H9 (cell line): ENCODE data around the gene LARP6. TPM values are rescaled to one million over a fixed set of nuclear protein-coding genes. Genes with fewer than 3 reads are reported as not detected.

Experiments used
- DNase-seq: peaks from one replicate; pipeline ENCODE4 v3.0.0-alpha.2; 2017
- H2AFZ ChIP-seq: one replicate; pipeline ENCODE4 v1.6.1; 2013; ENCODE audit warnings: mild to moderate bottlenecking, low read length, control low read depth, moderate library complexity
- H2AK5ac ChIP-seq: 2 replicates; pipeline ENCODE4 v1.6.1; 2013; ENCODE audit warnings: low read length, control low read depth, mixed read lengths; ENCODE audit not compliant: insufficient read length
- H2BK120ac ChIP-seq: one replicate; pipeline ENCODE4 v1.6.1; 2013; ENCODE audit warnings: low read depth, mild to moderate bottlenecking, low read length, control low read depth, inconsistent platforms; ENCODE audit not compliant: poor library complexity, severe bottlenecking
- H2BK12ac ChIP-seq: 2 replicates; pipeline ENCODE4 v1.6.1; 2013; ENCODE audit warnings: low read length, control low read depth, mixed read lengths, low read depth; ENCODE audit not compliant: insufficient read length
- H2BK15ac ChIP-seq: 2 replicates; pipeline ENCODE4 v1.6.1; 2013; ENCODE audit warnings: low read depth, low read length, control low read depth
- H2BK20ac ChIP-seq: one replicate; pipeline ENCODE4 v1.6.1; 2013; ENCODE audit warnings: low read depth, mild to moderate bottlenecking, low read length, control low read depth, inconsistent platforms; ENCODE audit not compliant: poor library complexity, severe bottlenecking
- H2BK5ac ChIP-seq: 2 replicates; pipeline ENCODE4 v1.6.1; 2013; ENCODE audit warnings: low read length, control low read depth, mixed read lengths; ENCODE audit not compliant: insufficient read length
- H3K14ac ChIP-seq: 2 replicates; pipeline ENCODE4 v1.6.1; 2013; ENCODE audit warnings: low read length, control low read depth; ENCODE audit not compliant: insufficient read depth
- H3K18ac ChIP-seq: 2 replicates; pipeline ENCODE4 v1.6.1; 2013; ENCODE audit warnings: low read depth, mild to moderate bottlenecking, mixed read lengths, low read length, control low read depth; ENCODE audit not compliant: insufficient read length
- H3K23ac ChIP-seq: 2 replicates; pipeline ENCODE4 v1.6.1; 2013; ENCODE audit warnings: low read length, control low read depth, mixed read lengths, low read depth; ENCODE audit not compliant: insufficient read length
- H3K23me2 ChIP-seq: 2 replicates; pipeline ENCODE4 v1.6.1; 2013; ENCODE audit warnings: low read depth, mild to moderate bottlenecking, mixed read lengths, low read length, control low read depth; ENCODE audit not compliant: insufficient read length, poor library complexity, severe bottlenecking
- H3K27ac ChIP-seq: 2 replicates; pipeline ENCODE4 v1.5.1; 2013; ENCODE audit warnings: low read length, control low read depth, mixed read lengths, low read depth; ENCODE audit not compliant: insufficient read length
- H3K27me3 ChIP-seq: 2 replicates; pipeline ENCODE4 v1.6.1; 2013; ENCODE audit warnings: low read length, control low read depth, inconsistent platforms; ENCODE audit not compliant: insufficient read depth
- H3K4ac ChIP-seq: 2 replicates; pipeline ENCODE4 v1.6.1; 2013; ENCODE audit warnings: low read depth, mild to moderate bottlenecking, control low read depth, inconsistent platforms, low read length, moderate library complexity
- H3K4me1 ChIP-seq: 2 replicates; pipeline ENCODE4 v1.6.1; 2013; ENCODE audit warnings: low read length, control low read depth, inconsistent platforms; ENCODE audit not compliant: insufficient read depth
- H3K4me2 ChIP-seq: 2 replicates; pipeline ENCODE4 v1.6.1; 2013; ENCODE audit warnings: low read length, control low read depth, mixed read lengths; ENCODE audit not compliant: insufficient read length, insufficient read depth
- H3K56ac ChIP-seq: 2 replicates; pipeline ENCODE4 v1.6.1; 2013; ENCODE audit warnings: low read depth, mild to moderate bottlenecking, mixed read lengths, low read length, control low read depth; ENCODE audit not compliant: insufficient read length
- H3K79me1 ChIP-seq: 2 replicates; pipeline ENCODE4 v1.6.1; 2013; ENCODE audit warnings: low read depth, mild to moderate bottlenecking, moderate library complexity, low read length, control low read depth, inconsistent platforms; ENCODE audit not compliant: insufficient read depth, poor library complexity, severe bottlenecking
- H3K79me2 ChIP-seq: 2 replicates; pipeline ENCODE4 v1.6.1; 2013; ENCODE audit warnings: low read length, control low read depth, inconsistent platforms; ENCODE audit not compliant: insufficient read depth
- H3K9ac ChIP-seq: 2 replicates; pipeline ENCODE4 v1.6.1; 2013; ENCODE audit warnings: low read length, control low read depth, mixed read lengths; ENCODE audit not compliant: insufficient read length; ENCODE audit errors: extremely low read depth
- H3K9me3 ChIP-seq: one replicate; pipeline ENCODE4 v1.6.1; 2013; ENCODE audit warnings: low read depth, low read length, inconsistent platforms; ENCODE audit not compliant: control insufficient read depth
- H3T11ph ChIP-seq: one replicate; pipeline ENCODE4 v1.6.1; 2013; ENCODE audit warnings: mild to moderate bottlenecking, low read length, control low read depth, inconsistent platforms
- H4K20me1 ChIP-seq: one replicate; pipeline ENCODE4 v1.6.1; 2013; ENCODE audit not compliant: control insufficient read depth, insufficient read length, insufficient read depth
- H4K5ac ChIP-seq: 2 replicates; pipeline ENCODE4 v1.6.1; 2013; ENCODE audit warnings: low read depth, mild to moderate bottlenecking, mixed read lengths, low read length, control low read depth; ENCODE audit not compliant: insufficient read length
- H4K8ac ChIP-seq: replicated peaks from 2 replicates; pipeline ENCODE4 v1.6.1; 2013; ENCODE audit warnings: low read length, control low read depth, mixed read lengths, low read depth; ENCODE audit not compliant: insufficient read length
- H4K91ac ChIP-seq: 2 replicates; pipeline ENCODE4 v1.6.1; 2013; ENCODE audit warnings: low read depth, mild to moderate bottlenecking, moderate library complexity, mixed read lengths, low read length, control low read depth; ENCODE audit not compliant: insufficient read length
- H3K27ac Mint-ChIP-seq, 3 experiments: 2 replicates in 2 of 3; 3 replicates in 1 of 3; pipeline ENCODE4 v1.8.0; 2020 to 2021; ENCODE audit warnings: mixed read lengths in 3 of 3, mild to moderate bottlenecking in 1 of 3, moderate library complexity in 1 of 3
- H3K27me3 Mint-ChIP-seq: 2 replicates; pipeline ENCODE4 v1.8.0; 2021; ENCODE audit warnings: low read depth, mild to moderate bottlenecking, moderate library complexity, mixed read lengths
- H3K36me3 Mint-ChIP-seq, 3 experiments: 2 replicates in 2 of 3; 3 replicates in 1 of 3; pipeline ENCODE4 v1.8.0; 2020 to 2021; ENCODE audit warnings: low read depth in 3 of 3, mixed read lengths in 3 of 3; ENCODE audit not compliant: insufficient read depth in 1 of 3
- H3K4me1 Mint-ChIP-seq, 2 experiments: 2 replicates each; pipeline ENCODE4 v1.8.0; 2020; ENCODE audit warnings: mixed read lengths in 2 of 2
- H3K4me3 Mint-ChIP-seq, 2 experiments: 2 replicates in 1 of 2; 3 replicates in 1 of 2; pipeline ENCODE4 v1.8.0; 2020 to 2021; ENCODE audit warnings: mild to moderate bottlenecking in 2 of 2, mixed read lengths in 2 of 2, moderate library complexity in 1 of 2
- H3K9me3 Mint-ChIP-seq, 2 experiments: 2 replicates in 1 of 2; 3 replicates in 1 of 2; pipeline ENCODE4 v1.8.0; 2020; ENCODE audit warnings: mild to moderate bottlenecking in 2 of 2, mixed read lengths in 2 of 2, moderate library complexity in 1 of 2
- WGBS: extraction: QIAGEN DNeasy Blood & Tissue Kit; methylation state at CpG from one replicate; pipeline ENCODE4 v1.1.7; 2013; ENCODE audit warnings: missing lambda C conversion rate, low lambda C conversion rate, mixed read lengths; ENCODE audit not compliant: insufficient read length; ENCODE audit errors: extremely low coverage; 5-methylcytosine and 5-hydroxymethylcytosine counted together
- total RNA-seq: library from RNA; stranded (reverse); gene quantifications from 2 replicates; pipeline ENCODE4 v1.2.1, GENCODE V29; 2021
- TF ChIP-seq, protein P1 (sequence below): fragments of 200-600 bp; sonication (generic); conservative IDR thresholded peaks from 3 replicates; pipeline ENCODE4 v1.8.0; 2021; ENCODE audit warnings: antibody characterized with exemption, mild to moderate bottlenecking

Gene LARP6
- total RNA-seq, 1 experiment from 2014 or later = 18.9 TPM

- Histone ChIP-seq H3K79me1 (no peaks in the 10 kb centered on the region), H2BK20ac (no peak overlapping the region), H3K27me3 (no peaks in the 10 kb centered on the region), H4K20me1 (no peaks in the 10 kb centered on the region), H3K14ac (no peak overlapping the region), H3K56ac (no peak overlapping the region), H2BK5ac (no peak overlapping the region), H3K27ac (no peak overlapping the region), H2BK120ac (no peak overlapping the region), H3K79me2 (no peaks in the 10 kb centered on the region), H3K23ac (no peak overlapping the region), H4K8ac (no peak overlapping the region), H3K4me1 (peaks cover 7% of the 10 kb centered on the region; the same call in 1 of the 2 replicates), H3K9ac (no peak overlapping the region), H2BK12ac (no peak overlapping the region), H3K4me2 (no peak overlapping the region), H2AK5ac (no peak overlapping the region), H3K4ac (no peak overlapping the region), H2BK15ac (no peak overlapping the region), H3K9me3 (peaks cover 6% of the 10 kb centered on the region), H3K23me2 (no peaks in the 10 kb centered on the region), H2AFZ (no peak overlapping the region), H3K18ac (no peak overlapping the region), H4K91ac (no peak overlapping the region), H4K5ac (no peak overlapping the region), H3T11ph (no peak overlapping the region)
- Mint-ChIP-seq H3K27ac (no peak overlapping the region), H3K36me3 (peaks cover 19 to 40% (median 38%) of the 10 kb centered on the region in 3 experiments), H3K4me3 (no peak overlapping the region), H3K9me3 (no peaks in the 10 kb centered on the region; a peak in 1 of 5 replicates), H3K4me1 (peaks cover 9 to 17% of the 10 kb centered on the region in 2 experiments), H3K27me3 (no peaks in the 10 kb centered on the region)
- no CpG with 5 or more reads among the region's 2 CpGs for WGBS
- DNase-seq = no peak
- TF ChIP-seq, protein P1, sequence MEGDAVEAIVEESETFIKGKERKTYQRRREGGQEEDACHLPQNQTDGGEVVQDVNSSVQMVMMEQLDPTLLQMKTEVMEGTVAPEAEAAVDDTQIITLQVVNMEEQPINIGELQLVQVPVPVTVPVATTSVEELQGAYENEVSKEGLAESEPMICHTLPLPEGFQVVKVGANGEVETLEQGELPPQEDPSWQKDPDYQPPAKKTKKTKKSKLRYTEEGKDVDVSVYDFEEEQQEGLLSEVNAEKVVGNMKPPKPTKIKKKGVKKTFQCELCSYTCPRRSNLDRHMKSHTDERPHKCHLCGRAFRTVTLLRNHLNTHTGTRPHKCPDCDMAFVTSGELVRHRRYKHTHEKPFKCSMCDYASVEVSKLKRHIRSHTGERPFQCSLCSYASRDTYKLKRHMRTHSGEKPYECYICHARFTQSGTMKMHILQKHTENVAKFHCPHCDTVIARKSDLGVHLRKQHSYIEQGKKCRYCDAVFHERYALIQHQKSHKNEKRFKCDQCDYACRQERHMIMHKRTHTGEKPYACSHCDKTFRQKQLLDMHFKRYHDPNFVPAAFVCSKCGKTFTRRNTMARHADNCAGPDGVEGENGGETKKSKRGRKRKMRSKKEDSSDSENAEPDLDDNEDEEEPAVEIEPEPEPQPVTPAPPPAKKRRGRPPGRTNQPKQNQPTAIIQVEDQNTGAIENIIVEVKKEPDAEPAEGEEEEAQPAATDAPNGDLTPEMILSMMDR = no peak
Measured at GRCh38 chr15:70834999-70835398, 19.0 kb downstream of the LARP6 start.
